PC-3 (cell line): ENCODE results near the gene ATG7. TPM values are rescaled to one million over a fixed set of nuclear protein-coding genes. Genes with fewer than 3 reads are reported as not detected.
"Not testable (repeated sequence)": the region's sequence is repeated elsewhere in the genome, so short reads cannot be mapped to it uniquely, and the experiment has no call there.

Experiments used
- ATAC-seq: fragments of 200-7000 bp; cut with Tn5 transposase; 2 replicates; pipeline ENCODE4 v1.9.1; 2020; ENCODE audit warnings: mild to moderate bottlenecking, moderate library complexity
- BruUV-seq: library from RNA; stranded (reverse); fragments of 400-500 nt; replicated peaks from 2 replicates; lab custom pipeline; 2021; lab: Mats Ljungman, UMichigan
- CTCF ChIA-PET: fragments of 300-600 bp; sonication (Branson Sonifier 250); formaldehyde crosslinking; loops from one replicate; lab custom pipeline; 2022; ENCODE audit warnings: antibody characterized with exemption; lab: Charles Lee
- POLR2A ChIA-PET: fragments of 300-600 bp; sonication (Branson Sonifier 250); formaldehyde crosslinking; loops from one replicate; lab custom pipeline; 2022; ENCODE audit warnings: antibody characterized with exemption; ENCODE audit not compliant: unreplicated experiment; lab: Charles Lee
- DNase-seq: peaks from one replicate; pipeline ENCODE4 v3.0.0-alpha.2; 2015
- H2AFZ ChIP-seq: fragments of 300-600 bp; sonication (generic); 2 replicates; pipeline ENCODE4 v1.6.0; 2016; ENCODE audit warnings: antibody characterized with exemption, low read length
- H3F3A ChIP-seq: fragments of 300-600 bp; sonication (generic); one replicate; pipeline ENCODE4 v1.6.0; 2017; ENCODE audit warnings: antibody characterized with exemption, low read length, control low read depth, mild to moderate bottlenecking; ENCODE audit not compliant: unreplicated experiment
- H3K27ac ChIP-seq: fragments of 300-600 bp; sonication (generic); 2 replicates; pipeline ENCODE4 v1.5.1; 2016; ENCODE audit warnings: mild to moderate bottlenecking, low read length
- H3K27me3 ChIP-seq: fragments of 300-600 bp; sonication (generic); 2 replicates; pipeline ENCODE4 v1.6.1; 2016; ENCODE audit warnings: low read length, mixed read lengths
- H3K36me3 ChIP-seq: fragments of 300-600 bp; sonication (generic); 2 replicates; pipeline ENCODE4 v1.6.1; 2016; ENCODE audit warnings: low read depth, mixed run types, low read length, mixed read lengths
- H3K4me1 ChIP-seq: fragments of 300-600 bp; sonication (generic); 2 replicates; pipeline ENCODE4 v1.5.1; 2016; ENCODE audit warnings: low read length; ENCODE audit not compliant: insufficient read depth
- H3K4me2 ChIP-seq: fragments of 300-600 bp; sonication (generic); 2 replicates; pipeline ENCODE4 v1.6.0; 2016; ENCODE audit warnings: low read length
- H3K4me3 ChIP-seq: fragments of 300-600 bp; sonication (generic); 2 replicates; pipeline ENCODE4 v1.5.1; 2016; ENCODE audit warnings: mild to moderate bottlenecking, low read length, mixed read lengths
- H3K79me2 ChIP-seq: fragments of 300-600 bp; sonication (generic); 2 replicates; pipeline ENCODE4 v1.6.1; 2017; ENCODE audit warnings: low read length, mixed read lengths
- H3K9ac ChIP-seq: fragments of 300-600 bp; sonication (generic); 2 replicates; pipeline ENCODE4 v1.6.0; 2016; ENCODE audit warnings: mild to moderate bottlenecking, low read length
- H3K9me2 ChIP-seq: fragments of 300-600 bp; sonication (generic); replicated peaks from 2 replicates; pipeline ENCODE4 v1.6.1; 2016; ENCODE audit warnings: mixed run types, low read length, mixed read lengths
- H3K9me3 ChIP-seq: fragments of 300-600 bp; sonication (generic); 2 replicates; pipeline ENCODE4 v1.6.1; 2016; ENCODE audit warnings: low read length, mixed read lengths
- H4K20me1 ChIP-seq: fragments of 300-600 bp; sonication (generic); 2 replicates; pipeline ENCODE4 v1.6.1; 2016; ENCODE audit warnings: low read length, mixed read lengths
- CTCF ChIP-seq: fragments of 300-600 bp; sonication (generic); conservative IDR thresholded peaks from 2 replicates; pipeline ENCODE4 v1.5.1; 2017; ENCODE audit warnings: antibody characterized with exemption, low read depth, mild to moderate bottlenecking, low read length
- EZH2 ChIP-seq: fragments of 300-600 bp; sonication (generic); IDR thresholded peaks from one replicate; pipeline ENCODE4 v1.6.1; 2017; ENCODE audit warnings: antibody characterized with exemption, mild to moderate bottlenecking, low read length; ENCODE audit not compliant: unreplicated experiment
- EZH2phosphoT487 ChIP-seq: fragments of 300-600 bp; sonication (generic); IDR thresholded peaks from 2 replicates; pipeline ENCODE4 v1.6.1; 2018; ENCODE audit warnings: mild to moderate bottlenecking, antibody characterized with exemption, low read length, borderline replicate concordance
- intact Hi-C: fragments of 100-400 bp; cut with micrococcal nuclease; formaldehyde crosslinking; loops from 2 replicates; pipeline ENCODE4 v1.9.0; 2023
- total RNA-seq: library from RNA; depleted of rRNA; stranded (reverse); fragments of >200 nt; gene quantifications from 2 replicates; pipeline ENCODE4 v1.2.3, GENCODE V29; 2014

Gene ATG7
- total RNA-seq, 1 experiment from 2014 or later, result 36.5 TPM

DNA sequence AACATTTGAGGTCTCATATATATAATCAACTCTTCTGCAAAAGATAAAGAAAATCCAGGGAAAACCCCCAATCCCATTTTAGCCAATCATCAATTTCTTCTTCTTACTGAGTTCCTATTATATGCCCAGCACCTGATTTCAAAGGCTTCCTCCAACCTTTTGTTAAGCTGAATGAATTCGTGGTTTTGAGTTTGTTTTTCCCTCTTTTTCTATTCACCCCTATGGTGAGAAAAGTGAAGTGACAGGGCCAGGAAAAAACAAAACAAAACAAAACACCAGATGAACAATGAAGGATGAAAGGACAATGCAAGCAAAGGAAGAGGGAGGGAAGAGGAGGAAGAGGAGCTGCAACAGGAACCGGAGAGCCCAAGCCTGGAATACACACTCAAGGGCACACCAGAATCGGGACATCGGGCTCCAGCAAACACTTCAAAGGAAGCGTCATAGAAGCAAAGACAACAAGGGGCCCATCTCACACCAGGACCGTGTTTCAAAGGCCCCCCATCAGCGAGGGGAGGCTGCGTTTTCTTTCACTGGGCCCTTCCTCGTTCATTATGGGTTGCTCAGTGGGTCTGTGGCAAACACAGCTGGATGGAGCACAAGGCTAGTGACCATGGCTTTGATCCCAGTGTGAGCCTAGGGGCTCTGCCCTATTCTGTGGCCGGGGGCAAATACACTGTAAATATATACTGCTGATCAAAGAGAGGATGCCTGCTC, 321.3 kb downstream of the ATG7 start:
- Histone ChIP-seq H3K4me1 (peaks cover 10% of the 10 kb centered on the region; the same call in 1 of the 2 replicates), H3K9ac (no peak overlapping the region), H3K4me2 (no peak overlapping the region), H3K79me2 (peaks cover 91% of the 10 kb centered on the region), H4K20me1 (peaks cover 38% of the 10 kb centered on the region; the same call in 1 of the 2 replicates), H3K9me2 (no peaks in the 10 kb centered on the region), H3K4me3 (no peak overlapping the region), H3K36me3 (peaks cover 9% of the 10 kb centered on the region; the same call in 1 of the 2 replicates), H3F3A (no peaks in the 10 kb centered on the region), H3K27ac (no peak overlapping the region), H3K9me3 (no peaks in the 10 kb centered on the region), H2AFZ (no peak overlapping the region), H3K27me3 (no peaks in the 10 kb centered on the region)
- BruUV-seq, result no TSS peak
- ATAC-seq (no peak), DNase-seq (no peak)
- intact Hi-C loops, result no loop called here
- ChIA-PET CTCF (no interaction called here), POLR2A (no interaction called here)
- TF ChIP-seq CTCF (no peak), EZH2 (no peak), EZH2phosphoT487 (no peak)

DNA sequence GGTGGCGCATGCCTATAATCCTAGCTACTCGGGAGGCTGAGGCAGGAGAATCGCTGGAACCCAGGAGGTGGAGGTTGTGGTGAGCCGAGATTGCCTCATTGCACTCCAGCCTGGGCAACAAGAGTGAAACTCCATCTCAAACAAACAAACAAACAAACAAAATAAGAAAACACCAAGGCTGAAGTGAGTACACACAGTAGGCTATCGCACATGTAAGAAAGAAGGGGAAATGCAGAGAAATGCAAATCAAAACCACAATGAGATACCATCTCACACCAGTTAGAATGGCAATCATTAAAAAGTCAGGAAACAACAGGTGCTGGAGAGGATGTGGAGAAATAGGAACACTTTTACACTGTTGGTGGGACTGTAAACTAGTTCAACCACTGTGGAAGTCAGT, 322.8 kb downstream of the ATG7 start:
- H3K27ac ChIP-seq, BruUV-seq, CTCF ChIA-PET, H3K9me3 ChIP-seq, H2AFZ ChIP-seq, H3K4me2 ChIP-seq, H3K27me3 ChIP-seq, DNase-seq, H3K4me3 ChIP-seq, ATAC-seq, intact Hi-C loops, H3K36me3 ChIP-seq, POLR2A ChIA-PET, H3K9ac ChIP-seq, H3F3A ChIP-seq, H3K9me2 ChIP-seq: not testable (repeated sequence)
- peaks cover 40% of the 10 kb centered on the region for H4K20me1 ChIP-seq
- H3K79me2 ChIP-seq, result peaks cover 85% of the 10 kb centered on the region
- peaks cover 14% of the 10 kb centered on the region for H3K4me1 ChIP-seq

DNA sequence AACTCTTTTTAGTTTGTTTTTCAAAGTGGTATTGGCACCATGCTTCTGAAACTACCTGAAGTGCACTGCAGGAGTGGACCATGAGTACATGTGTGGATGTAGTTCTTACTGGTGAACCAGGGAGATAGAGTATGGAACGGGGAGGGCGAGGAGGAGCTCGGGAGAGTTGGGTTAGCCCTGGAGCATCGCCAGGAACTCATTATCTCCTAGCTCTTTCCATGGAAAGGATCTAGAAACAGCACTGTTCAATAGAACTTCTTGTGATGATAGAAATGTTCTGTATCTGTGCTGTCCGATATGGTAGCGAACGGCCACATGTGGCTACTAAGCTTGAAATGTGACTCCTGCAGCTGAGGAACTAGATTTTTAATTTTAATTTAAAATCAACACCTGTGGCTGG, 324.2 kb downstream of the ATG7 start:
- no TSS peak for BruUV-seq
- peaks cover 71% of the 10 kb centered on the region for H3K79me2 ChIP-seq
- H3K9me2 ChIP-seq, result no peaks in the 10 kb centered on the region
- peaks cover 21% of the 10 kb centered on the region for H3K4me1 ChIP-seq
- ChIA-PET CTCF (no interaction called here), POLR2A (no interaction called here)
- no peak for ATAC-seq
- TF ChIP-seq EZH2phosphoT487 (no peak), EZH2 (no peak), CTCF (no peak)
- peaks cover 6% of the 10 kb centered on the region for H3F3A ChIP-seq
- peaks cover 35% of the 10 kb centered on the region for H4K20me1 ChIP-seq
- no peak for DNase-seq
- peaks cover 4% of the 10 kb centered on the region; the same call in 1 of the 2 replicates for H3K36me3 ChIP-seq
- no peak overlapping the region for H3K4me3 ChIP-seq
- H3K4me2 ChIP-seq, result no peak overlapping the region
- no peak overlapping the region for H3K27ac ChIP-seq
- H3K9me3 ChIP-seq, result no peaks in the 10 kb centered on the region
- no peak overlapping the region for H2AFZ ChIP-seq
- intact Hi-C loops, result no loop called here
- H3K27me3 ChIP-seq, result no peaks in the 10 kb centered on the region
- H3K9ac ChIP-seq, result no peak overlapping the region
